Upper lobe of left lung (tissue), 6 donors: ENCODE measurements around the gene DPYSL3. TPM values are rescaled to one million over a fixed set of nuclear protein-coding genes. Genes with fewer than 3 reads are reported as not detected.
A peak's percentile ranks its signal among the peaks of the same experiment; 100 is the strongest.

Source experiments
- ATAC-seq, 2 donors: fragments of 200-7000 bp; cut with Tn5 transposase; one replicate each; pipeline ENCODE4 v1.9.1; 2022; ENCODE audit warnings: mild to moderate bottlenecking in 2 of 2, moderate library complexity in 2 of 2; ENCODE audit not compliant: low FRiP score in 2 of 2
- DNase-seq, 2 donors: peaks; one replicate each; pipeline ENCODE4 v3.0.0-alpha.2; 2019 to 2020
- H3K27ac ChIP-seq, 4 donors: fragments of 200-600 bp; sonication (generic); one replicate each; pipeline ENCODE4 v1.5.1; 2016 to 2019
- H3K27me3 ChIP-seq, 4 donors: fragments of 200-600 bp; sonication (generic); one replicate each; pipeline ENCODE4 v1.5.1; 2017 to 2019
- H3K36me3 ChIP-seq, 4 donors: fragments of 200-600 bp; sonication (generic); one replicate each; pipeline ENCODE4 v1.5.1; 2016 to 2019
- H3K4me1 ChIP-seq, 4 donors: fragments of 200-600 bp; sonication (generic); one replicate each; pipeline ENCODE4 v1.5.1; 2018 to 2019
- H3K4me3 ChIP-seq, 4 donors: fragments of 200-600 bp; sonication (generic); one replicate each; pipeline ENCODE4 v1.5.1; 2017 to 2019; ENCODE audit warnings: mild to moderate bottlenecking in 2 of 4, moderate library complexity in 1 of 4
- H3K9me3 ChIP-seq, 4 donors: fragments of 200-600 bp; sonication (generic); one replicate each; pipeline ENCODE4 v1.5.1; 2018 to 2019
- CTCF ChIP-seq, 6 experiments: fragments of 450-650 bp in 4 of 6; fragments of 200-600 bp in 2 of 6; sonication (generic) in 2 of 6; IDR thresholded peaks; one replicate each; pipeline ENCODE4 v1.5.1; 2016 to 2019; ENCODE audit warnings: antibody characterized with exemption in 6 of 6
- EP300 ChIP-seq, 4 donors: sonication (generic); formaldehyde crosslinking; IDR thresholded peaks; one replicate each; pipeline ENCODE4 v1.5.1; 2017; ENCODE audit warnings: antibody characterized with exemption in 4 of 4, control low read depth in 2 of 4
- POLR2A ChIP-seq, 4 donors: fragments of 450-650 bp; IDR thresholded peaks; one replicate each; pipeline ENCODE4 v1.5.1; 2016 to 2017; ENCODE audit warnings: antibody characterized with exemption in 4 of 4, mild to moderate bottlenecking in 2 of 4
- POLR2AphosphoS5 ChIP-seq, 2 donors: sonication (generic); formaldehyde crosslinking; IDR thresholded peaks; one replicate each; pipeline ENCODE4 v1.5.1; 2017; ENCODE audit warnings: antibody characterized with exemption in 2 of 2
- WGBS, 2 donors: methylation state at CpG; one replicate each; pipeline ENCODE4 v1.1.5; 2017 to 2018; 5-methylcytosine and 5-hydroxymethylcytosine counted together
- total RNA-seq, 6 donors: library from RNA; depleted of rRNA in 4 of 6; stranded (reverse); fragments of >200 nt in 4 of 6; gene quantifications; one replicate each; pipeline versions ENCODE4 v1.1.0 to v1.2.1, GENCODE V29; 2016 to 2021
- donor health status: DM: no; HTN: no; CAD: no; lungs with moderate emphysema.
- donor health status: DM: no; HTN: yes; CAD: no; lungs with severe emphysema.

Gene DPYSL3
- total RNA-seq = 10 to 100 TPM; 24.4 to 85.1 (median 40.6) TPM

DNA sequence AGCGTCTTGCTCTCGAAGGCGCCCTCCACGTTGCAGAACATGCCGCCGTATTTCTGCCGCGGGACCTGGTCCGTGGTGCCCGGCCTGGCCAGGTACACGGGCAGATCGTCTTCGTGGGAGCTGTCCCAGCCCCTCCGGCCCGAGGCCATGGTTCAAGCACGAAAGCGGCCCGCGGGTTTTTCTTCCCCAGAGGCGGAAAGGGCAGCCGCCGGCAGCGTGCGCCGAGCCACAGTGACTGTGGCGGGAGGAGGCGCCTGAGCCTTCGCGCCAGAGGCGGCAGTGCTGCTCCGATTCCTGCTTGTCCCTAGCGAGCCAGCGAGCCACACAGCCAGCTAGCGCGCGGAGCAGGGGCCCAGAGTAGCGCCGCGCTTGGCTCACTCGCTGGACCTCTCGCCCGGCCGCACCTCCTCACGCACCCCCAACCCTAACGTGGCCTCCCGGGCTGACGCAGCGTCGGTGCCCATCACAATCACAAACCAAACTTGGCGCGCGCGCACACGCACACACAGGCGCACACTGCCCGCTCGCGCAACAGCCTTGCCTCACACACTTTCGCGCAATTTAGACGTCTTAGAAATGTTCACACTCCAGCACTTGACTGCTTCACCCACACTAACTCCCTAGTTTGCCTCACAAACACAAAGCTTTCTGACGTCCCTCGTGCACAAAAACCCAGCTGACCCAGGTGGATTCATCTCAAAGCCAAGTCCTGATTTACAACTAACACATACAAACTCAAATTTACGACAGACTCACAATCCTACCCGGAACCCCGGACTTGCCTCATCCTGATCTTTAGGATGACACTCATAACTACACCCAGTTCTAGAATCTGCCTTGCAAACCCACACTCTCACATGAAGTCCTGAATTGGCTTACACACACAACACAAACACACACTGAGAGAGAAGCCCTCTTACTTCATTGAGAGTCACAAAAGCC is at the start of gene DPYSL3:
TSS of gene DPYSL3 (minus strand) at position 359 of the 942 bp plus-strand sequence. CDS start at position 149, 210 bp downstream.
- H3K27me3 ChIP-seq = peaks cover 0 to 12% (median 3%) of the 10 kb centered on the region in 4 donors
- peak; percentile 82 to 93 for ATAC-seq
- H3K4me1 ChIP-seq = peaks cover 2 to 19% (median 12%) of the 10 kb centered on the region in 4 donors
- H3K27ac ChIP-seq = peak within 1 kb of the TSS; percentile 81 to 85 (median 84)
- whole genome bisulfite sequencing, 2 donors = 5 to 16% methylated on average over 11 to 47 of the region's 66 CpGs
- peak; percentile 36 to 91 for DNase-seq
- H3K9me3 ChIP-seq = no peaks in the 10 kb centered on the region
- H3K36me3 ChIP-seq = no peaks in the 10 kb centered on the region
- H3K4me3 ChIP-seq = peak within 1 kb of the TSS; percentile 50 to 73 (median 58)
- TF ChIP-seq CTCF (IDR thresholded peaks at IDR 0.05) (peak in 5 of 6 experiments; percentile 14 to 50 (median 19)), EP300 (IDR thresholded peaks at IDR 0.05) (no peak), POLR2A (IDR thresholded peaks at IDR 0.05) (peak in 1 of 4 donors; percentile 53), POLR2AphosphoS5 (IDR thresholded peaks at IDR 0.05) (peak; percentile 33 to 46)

DNA sequence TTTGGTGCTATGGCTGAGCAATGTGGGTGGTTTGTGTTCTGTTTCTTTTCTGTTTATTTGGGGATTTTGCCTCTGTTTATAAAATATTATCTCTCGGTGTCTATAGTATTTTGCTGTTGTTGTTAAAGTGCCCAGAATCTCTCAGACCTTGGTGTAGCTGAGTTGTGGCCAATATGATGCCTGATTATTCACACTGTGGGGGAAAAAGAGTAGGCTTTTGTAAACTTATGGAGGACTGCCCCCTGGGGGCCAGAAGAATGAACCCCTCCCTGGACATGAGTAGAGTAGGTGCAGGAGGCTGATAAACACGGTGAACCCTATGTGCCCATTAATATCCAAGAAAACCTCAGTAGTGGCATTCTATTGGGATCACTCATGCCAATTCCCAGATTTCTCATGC is 49.0 kb upstream of the DPYSL3 start:
- DNase-seq = no peak
- peak; percentile 43 to 53 (median 48) for TF ChIP-seq CTCF (IDR thresholded peaks at IDR 0.05)
- TF ChIP-seq POLR2A (IDR thresholded peaks at IDR 0.05) = no peak
- TF ChIP-seq POLR2AphosphoS5 (IDR thresholded peaks at IDR 0.05) = no peak
- no peak for TF ChIP-seq EP300 (IDR thresholded peaks at IDR 0.05)
- no peaks in the 10 kb centered on the region for H3K36me3 ChIP-seq
- H3K4me1 ChIP-seq = peaks cover 0 to 13% (median 9%) of the 10 kb centered on the region in 4 donors
- no peak overlapping the region for H3K4me3 ChIP-seq
- 9 to 31% methylated on average over 2 of the region's 2 CpGs for WGBS, 2 donors
- H3K9me3 ChIP-seq = no peaks in the 10 kb centered on the region
- H3K27ac ChIP-seq = no peak overlapping the region
- peak; percentile 74 to 76 for ATAC-seq
- no peaks in the 10 kb centered on the region for H3K27me3 ChIP-seq

- Histone ChIP-seq H3K27ac (no peak overlapping the region), H3K27me3 (no peaks in the 10 kb centered on the region), H3K9me3 (no peaks in the 10 kb centered on the region), H3K36me3 (no peaks in the 10 kb centered on the region), H3K4me3 (no peak overlapping the region), H3K4me1 (peaks cover 0 to 15% (median 11%) of the 10 kb centered on the region in 4 donors)
- WGBS, 2 donors = 81% methylated on average over 8 of the region's 8 CpGs
- DNase-seq (no peak), ATAC-seq (peak in 1 of 2 donors; percentile 60)
- TF ChIP-seq CTCF (IDR thresholded peaks at IDR 0.05) (no peak), POLR2A (IDR thresholded peaks at IDR 0.05) (no peak), EP300 (IDR thresholded peaks at IDR 0.05) (no peak), POLR2AphosphoS5 (IDR thresholded peaks at IDR 0.05) (no peak)
Observed at GRCh38 chr5:147557876-147558745, 48.2 kb upstream of the DPYSL3 start.

GRCh38 chr5:147555176-147555575 is 45.3 kb upstream of the DPYSL3 start:
- H3K9me3 ChIP-seq = no peaks in the 10 kb centered on the region
- no peak for DNase-seq
- peak overlapping the region; percentile 41 to 71 (median 52) for H3K27ac ChIP-seq
- no peak overlapping the region for H3K4me3 ChIP-seq
- no peaks in the 10 kb centered on the region for H3K27me3 ChIP-seq
- no peak for ATAC-seq
- H3K4me1 ChIP-seq = peaks cover 0 to 19% (median 13%) of the 10 kb centered on the region in 4 donors
- no peak for TF ChIP-seq POLR2AphosphoS5 (IDR thresholded peaks at IDR 0.05)
- no peak for TF ChIP-seq EP300 (IDR thresholded peaks at IDR 0.05)
- TF ChIP-seq POLR2A (IDR thresholded peaks at IDR 0.05) = no peak
- no peak for TF ChIP-seq CTCF (IDR thresholded peaks at IDR 0.05)
- WGBS, 2 donors = 73 to 83% methylated on average over 7 of the region's 7 CpGs
- no peaks in the 10 kb centered on the region for H3K36me3 ChIP-seq
